ENCODE results near the gene SGCA.

DNA sequence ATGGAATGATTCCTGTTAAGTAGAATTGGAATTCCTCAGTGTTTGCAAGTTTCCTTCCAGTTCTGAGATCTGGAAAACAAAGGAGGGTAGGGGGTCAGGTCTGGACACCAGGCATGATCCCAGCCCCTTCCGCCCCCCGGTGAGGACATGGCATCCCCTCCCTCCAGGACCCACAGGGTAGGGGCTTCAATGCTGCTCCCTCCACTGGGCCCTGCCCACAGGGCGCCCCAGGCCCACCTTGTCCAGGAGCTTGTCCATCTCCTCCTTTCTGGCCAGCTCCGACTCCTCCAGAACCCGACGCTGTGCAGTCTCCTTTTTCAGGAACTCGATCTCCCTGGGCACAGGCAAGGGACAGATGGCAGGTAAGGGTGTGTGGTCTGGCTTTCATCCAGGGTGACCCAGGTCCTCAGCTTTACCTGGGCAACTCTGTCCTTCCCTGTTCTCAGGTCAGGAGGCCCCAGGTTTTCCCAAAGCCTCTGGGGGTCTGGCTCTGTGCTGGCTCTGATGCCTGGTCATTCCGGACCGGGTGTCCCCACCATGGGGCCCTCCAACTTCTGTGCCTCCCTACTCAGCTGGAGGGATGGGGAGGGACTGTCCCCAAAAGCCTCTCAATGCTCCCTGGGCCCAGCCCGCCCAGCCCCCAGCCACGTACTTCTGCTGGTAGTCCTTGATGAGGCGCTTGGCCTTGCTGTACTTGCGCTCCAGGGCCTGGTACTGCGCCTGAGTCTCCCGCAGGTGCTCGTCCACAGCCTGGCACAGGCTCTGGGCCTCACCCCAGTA lies 30.3 kb upstream of the SGCA start:
- TF ChIP-seq, protein P1, sequence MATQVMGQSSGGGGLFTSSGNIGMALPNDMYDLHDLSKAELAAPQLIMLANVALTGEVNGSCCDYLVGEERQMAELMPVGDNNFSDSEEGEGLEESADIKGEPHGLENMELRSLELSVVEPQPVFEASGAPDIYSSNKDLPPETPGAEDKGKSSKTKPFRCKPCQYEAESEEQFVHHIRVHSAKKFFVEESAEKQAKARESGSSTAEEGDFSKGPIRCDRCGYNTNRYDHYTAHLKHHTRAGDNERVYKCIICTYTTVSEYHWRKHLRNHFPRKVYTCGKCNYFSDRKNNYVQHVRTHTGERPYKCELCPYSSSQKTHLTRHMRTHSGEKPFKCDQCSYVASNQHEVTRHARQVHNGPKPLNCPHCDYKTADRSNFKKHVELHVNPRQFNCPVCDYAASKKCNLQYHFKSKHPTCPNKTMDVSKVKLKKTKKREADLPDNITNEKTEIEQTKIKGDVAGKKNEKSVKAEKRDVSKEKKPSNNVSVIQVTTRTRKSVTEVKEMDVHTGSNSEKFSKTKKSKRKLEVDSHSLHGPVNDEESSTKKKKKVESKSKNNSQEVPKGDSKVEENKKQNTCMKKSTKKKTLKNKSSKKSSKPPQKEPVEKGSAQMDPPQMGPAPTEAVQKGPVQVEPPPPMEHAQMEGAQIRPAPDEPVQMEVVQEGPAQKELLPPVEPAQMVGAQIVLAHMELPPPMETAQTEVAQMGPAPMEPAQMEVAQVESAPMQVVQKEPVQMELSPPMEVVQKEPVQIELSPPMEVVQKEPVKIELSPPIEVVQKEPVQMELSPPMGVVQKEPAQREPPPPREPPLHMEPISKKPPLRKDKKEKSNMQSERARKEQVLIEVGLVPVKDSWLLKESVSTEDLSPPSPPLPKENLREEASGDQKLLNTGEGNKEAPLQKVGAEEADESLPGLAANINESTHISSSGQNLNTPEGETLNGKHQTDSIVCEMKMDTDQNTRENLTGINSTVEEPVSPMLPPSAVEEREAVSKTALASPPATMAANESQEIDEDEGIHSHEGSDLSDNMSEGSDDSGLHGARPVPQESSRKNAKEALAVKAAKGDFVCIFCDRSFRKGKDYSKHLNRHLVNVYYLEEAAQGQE (IDR thresholded peaks at IDR 0.05; ENCODE audit: borderline replicate concordance): no peak
- no peak for TF ChIP-seq POLR2AphosphoS5 (IDR thresholded peaks at IDR 0.05)
- TF ChIP-seq, protein P2, sequence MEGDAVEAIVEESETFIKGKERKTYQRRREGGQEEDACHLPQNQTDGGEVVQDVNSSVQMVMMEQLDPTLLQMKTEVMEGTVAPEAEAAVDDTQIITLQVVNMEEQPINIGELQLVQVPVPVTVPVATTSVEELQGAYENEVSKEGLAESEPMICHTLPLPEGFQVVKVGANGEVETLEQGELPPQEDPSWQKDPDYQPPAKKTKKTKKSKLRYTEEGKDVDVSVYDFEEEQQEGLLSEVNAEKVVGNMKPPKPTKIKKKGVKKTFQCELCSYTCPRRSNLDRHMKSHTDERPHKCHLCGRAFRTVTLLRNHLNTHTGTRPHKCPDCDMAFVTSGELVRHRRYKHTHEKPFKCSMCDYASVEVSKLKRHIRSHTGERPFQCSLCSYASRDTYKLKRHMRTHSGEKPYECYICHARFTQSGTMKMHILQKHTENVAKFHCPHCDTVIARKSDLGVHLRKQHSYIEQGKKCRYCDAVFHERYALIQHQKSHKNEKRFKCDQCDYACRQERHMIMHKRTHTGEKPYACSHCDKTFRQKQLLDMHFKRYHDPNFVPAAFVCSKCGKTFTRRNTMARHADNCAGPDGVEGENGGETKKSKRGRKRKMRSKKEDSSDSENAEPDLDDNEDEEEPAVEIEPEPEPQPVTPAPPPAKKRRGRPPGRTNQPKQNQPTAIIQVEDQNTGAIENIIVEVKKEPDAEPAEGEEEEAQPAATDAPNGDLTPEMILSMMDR (IDR thresholded peaks at IDR 0.05; ENCODE audit: poor library complexity, severe bottlenecking): no peak
